ENCODE data around the gene BTBD19. TPM values are rescaled to one million over a fixed set of nuclear protein-coding genes. Genes with fewer than 3 reads are reported as not detected.
A peak's percentile ranks its signal among the peaks of the same experiment; 100 is the strongest.

The BTBD19 gene
- total RNA-seq, 1 experiment from 2014 or later: 11.6 TPM

GRCh38 chr1:44819608-44820327 is 11.4 kb downstream of the BTBD19 start:
- Histone ChIP-seq H3K9me3 (ENCODE audit: control insufficient read depth in 1 of 2, insufficient read depth in 1 of 2, low read depth in 1 of 2, low read length in 2 of 2) (no peaks in the 10 kb centered on the region), H3K4me2 (ENCODE audit: low read length) (peak overlapping the region; percentile 83), H4K20me1 (ENCODE audit: insufficient read depth) (no peaks in the 10 kb centered on the region), H3K36me3 (ENCODE audit: control insufficient read depth in 1 of 2, insufficient read depth in 2 of 2, low read length in 2 of 2) (no peaks in the 10 kb centered on the region), H3K79me2 (ENCODE audit: insufficient read depth, low read length) (no peaks in the 10 kb centered on the region), H3K9ac (ENCODE audit: low read length) (peak overlapping the region; percentile 76), H3K4me3 (replicated peaks in 1 of 2; ENCODE audit: low read depth in 1 of 2, low read length in 2 of 2) (peak overlapping the region; percentile 36 to 48), H3K27me3 (ENCODE audit: insufficient read depth, low read length) (no peaks in the 10 kb centered on the region), H3K4me1 (ENCODE audit: control insufficient read depth in 1 of 2, insufficient read depth in 2 of 2, low read length in 2 of 2) (peaks cover 11 to 37% of the 10 kb centered on the region in 2 experiments), H3K9me2 (ENCODE audit: insufficient read depth) (no peaks in the 10 kb centered on the region), H3K27ac (ENCODE audit: low read depth, low read length) (peak overlapping the region; percentile 83), H2AFZ (ENCODE audit: low read depth, low read length, poor library complexity, severe bottlenecking) (no peak overlapping the region)
- DNase-seq (ENCODE audit: low read depth, low spot score) (peak; percentile 96), ATAC-seq (peak; percentile 93)
- ChIA-PET CTCF (interaction anchor here (1.0 to 1.8 kb wide), 5 partner anchors 12 to 91 kb away, joined by 3 to 8 read pairs (median 4); partner anchors contain the start of genes PLK3 and RNU5D-1), POLR2A (interaction anchor here (0.6 to 9.1 kb wide), 33 partner anchors 11 to 2001 kb away, joined by 3 to 200 read pairs (median 5); partner anchors contain the start of genes ARMH1, BEST4, BTBD19 and DYNLT4), RAD21 (ENCODE audit: low non-redundant PET in 1 of 2, low total read pairs in 2 of 2, uncharacterized antibody in 2 of 2, unreplicated experiment in 2 of 2) (interaction anchor here (1.1 to 1.2 kb wide), 2 partner anchors 26 to 88 kb away, joined by 3 to 4 read pairs; no protein-coding TSS in a partner anchor)
- TSS peak; percentile 96 for BruUV-seq (replicated peaks)
- intact Hi-C loops (cut with micrococcal nuclease): no loop called here
- TF ChIP-seq, protein P1, sequence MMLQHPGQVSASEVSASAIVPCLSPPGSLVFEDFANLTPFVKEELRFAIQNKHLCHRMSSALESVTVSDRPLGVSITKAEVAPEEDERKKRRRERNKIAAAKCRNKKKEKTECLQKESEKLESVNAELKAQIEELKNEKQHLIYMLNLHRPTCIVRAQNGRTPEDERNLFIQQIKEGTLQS (IDR thresholded peaks at IDR 0.05): no peak
- TF ChIP-seq SRF (IDR thresholded peaks at IDR 0.05; ENCODE audit: low read depth) (no peak), CTCF (IDR thresholded peaks at IDR 0.05 in 2 of 3, conservative IDR thresholded peaks at IDR 0.05 in 1 of 3; ENCODE audit: borderline replicate concordance in 1 of 3, insufficient read depth in 1 of 3, low read depth in 2 of 3, low read length in 2 of 3) (0 out of 6 replicates have a peak, but pooled peaks of 1 of the 3 experiments have one; percentile 9), FOSL1 (IDR thresholded peaks at IDR 0.05; ENCODE audit: low read depth) (peak; percentile 65; the same call in 1 of the 2 replicates), ZNF274 (IDR thresholded peaks at IDR 0.05; ENCODE audit: low read depth, low read length) (no peak), TCF7L2 (IDR thresholded peaks at IDR 0.05; ENCODE audit: borderline replicate concordance, extremely low read depth, insufficient read depth, insufficient read length) (no peak), REST (IDR thresholded peaks at IDR 0.05; ENCODE audit: low read depth) (no peak), POLR2A (IDR thresholded peaks at IDR 0.05; ENCODE audit: borderline replicate concordance, extremely low read depth, insufficient read depth, insufficient read length) (peak; percentile 100), RAD21 (IDR thresholded peaks at IDR 0.05; ENCODE audit: low read depth) (peak; percentile 52), CEBPB (IDR thresholded peaks at IDR 0.05; ENCODE audit: low read depth) (peak; percentile 90), POLR2AphosphoS5 (IDR thresholded peaks at IDR 0.05; ENCODE audit: low read depth, low read length) (peak; percentile 99), CBX3 (IDR thresholded peaks at IDR 0.05; ENCODE audit: low read depth) (peak; percentile 84), MAX (IDR thresholded peaks at IDR 0.05) (peak; percentile 77), JUND (IDR thresholded peaks at IDR 0.05) (peak; percentile 80; the same call in 1 of the 2 replicates), ZFX (IDR thresholded peaks at IDR 0.05) (no peak), SIN3A (IDR thresholded peaks at IDR 0.05; ENCODE audit: low read depth) (peak; percentile 100), EGR1 (IDR thresholded peaks at IDR 0.05; ENCODE audit: low read depth) (peak; percentile 70), EZH2phosphoT487 (IDR thresholded peaks at IDR 0.05; ENCODE audit: borderline replicate concordance) (no peak)
- TF ChIP-seq, protein P2, sequence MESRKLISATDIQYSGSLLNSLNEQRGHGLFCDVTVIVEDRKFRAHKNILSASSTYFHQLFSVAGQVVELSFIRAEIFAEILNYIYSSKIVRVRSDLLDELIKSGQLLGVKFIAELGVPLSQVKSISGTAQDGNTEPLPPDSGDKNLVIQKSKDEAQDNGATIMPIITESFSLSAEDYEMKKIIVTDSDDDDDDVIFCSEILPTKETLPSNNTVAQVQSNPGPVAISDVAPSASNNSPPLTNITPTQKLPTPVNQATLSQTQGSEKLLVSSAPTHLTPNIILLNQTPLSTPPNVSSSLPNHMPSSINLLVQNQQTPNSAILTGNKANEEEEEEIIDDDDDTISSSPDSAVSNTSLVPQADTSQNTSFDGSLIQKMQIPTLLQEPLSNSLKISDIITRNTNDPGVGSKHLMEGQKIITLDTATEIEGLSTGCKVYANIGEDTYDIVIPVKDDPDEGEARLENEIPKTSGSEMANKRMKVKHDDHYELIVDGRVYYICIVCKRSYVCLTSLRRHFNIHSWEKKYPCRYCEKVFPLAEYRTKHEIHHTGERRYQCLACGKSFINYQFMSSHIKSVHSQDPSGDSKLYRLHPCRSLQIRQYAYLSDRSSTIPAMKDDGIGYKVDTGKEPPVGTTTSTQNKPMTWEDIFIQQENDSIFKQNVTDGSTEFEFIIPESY (IDR thresholded peaks at IDR 0.05; ENCODE audit: extremely low read depth, insufficient replicate concordance, low read length): peak; percentile 87

Data from HCT116 (cell line).